HG03575 (cell line): ENCODE data around the gene PRKD3.
"Not testable (repeated sequence)": the region's sequence is repeated elsewhere in the genome, so short reads cannot be mapped to it uniquely, and the experiment has no call there.

ENCODE experiments used
- ATAC-seq: cut with Tn5 transposase; IDR thresholded peaks from one replicate; pipeline ENCODE4 v1.9.1; 2021; ENCODE audit not compliant: unreplicated experiment, insufficient number of reproducible peaks, low FRiP score; ENCODE audit errors: extremely low read depth

The PRKD3 gene

GRCh38 chr2:37321029-37321682 lies 3.5 kb downstream of the PRKD3 start:
- ATAC-seq: no peak

DNA sequence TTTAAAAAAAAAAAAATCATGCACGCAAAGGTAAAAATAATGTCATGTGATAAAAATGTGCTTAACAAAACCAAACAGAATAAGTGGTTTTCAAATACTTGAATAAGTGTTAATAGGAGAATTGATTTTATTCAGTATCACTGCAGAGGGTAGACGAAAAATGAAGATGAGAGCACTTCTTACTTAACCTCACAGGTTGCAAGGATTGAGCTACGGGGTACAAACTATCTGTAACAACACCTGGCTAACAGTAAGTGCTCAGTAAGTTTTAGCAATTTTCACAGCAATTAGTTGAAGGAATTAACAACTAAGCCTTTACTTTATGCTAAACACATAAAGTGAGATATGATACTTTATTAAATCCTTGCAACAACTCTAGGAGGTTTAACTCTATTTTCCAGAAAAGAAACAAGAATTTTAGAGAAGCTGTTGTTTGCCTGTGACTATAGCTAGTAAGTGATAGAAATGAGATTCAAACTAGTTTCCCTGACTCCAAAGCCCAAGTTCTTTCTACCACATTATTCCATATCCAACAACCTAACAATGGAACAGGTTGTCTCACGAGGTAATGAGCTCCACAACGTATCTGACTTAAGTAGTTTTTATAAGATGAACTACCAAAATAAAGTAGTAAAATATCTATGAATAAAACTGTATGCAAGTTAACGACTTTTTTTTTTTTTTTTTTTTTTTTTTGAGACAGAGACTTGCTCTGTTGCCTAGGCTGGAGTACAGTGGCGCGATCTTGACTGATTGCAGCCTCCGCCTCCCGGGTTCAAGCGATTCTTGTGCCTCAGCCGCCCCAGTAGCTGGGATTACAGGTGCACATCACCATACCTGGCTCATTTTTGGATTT lies 4.7 kb downstream of the PRKD3 start:
- no peak for ATAC-seq

DNA sequence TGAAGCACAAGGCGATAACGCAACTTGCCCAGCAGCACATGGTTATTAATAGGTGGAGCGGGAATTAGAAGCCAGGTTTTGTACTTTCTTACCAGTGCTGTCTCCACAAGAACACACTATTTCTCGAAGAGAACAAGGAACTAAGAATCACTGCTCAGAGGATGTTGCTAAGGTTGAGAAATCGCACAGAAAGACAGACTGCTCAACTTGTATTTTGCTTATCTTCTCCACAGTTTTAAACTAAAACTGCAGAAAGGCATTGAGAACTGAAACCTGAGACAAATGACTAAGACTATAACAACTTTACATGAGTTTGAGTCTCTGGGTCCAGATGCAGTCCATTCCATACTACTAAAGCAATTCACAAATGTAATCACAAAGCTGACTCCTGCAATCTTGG lies 6.2 kb downstream of the PRKD3 start:
- peak; percentile 57 for ATAC-seq

GRCh38 chr2:37317746-37318145 lies 6.9 kb downstream of the PRKD3 start:
- no peak for ATAC-seq

- no peak for ATAC-seq
These were observed 8.5 kb downstream of the PRKD3 start for GRCh38 chr2:37316181-37316580.

DNA sequence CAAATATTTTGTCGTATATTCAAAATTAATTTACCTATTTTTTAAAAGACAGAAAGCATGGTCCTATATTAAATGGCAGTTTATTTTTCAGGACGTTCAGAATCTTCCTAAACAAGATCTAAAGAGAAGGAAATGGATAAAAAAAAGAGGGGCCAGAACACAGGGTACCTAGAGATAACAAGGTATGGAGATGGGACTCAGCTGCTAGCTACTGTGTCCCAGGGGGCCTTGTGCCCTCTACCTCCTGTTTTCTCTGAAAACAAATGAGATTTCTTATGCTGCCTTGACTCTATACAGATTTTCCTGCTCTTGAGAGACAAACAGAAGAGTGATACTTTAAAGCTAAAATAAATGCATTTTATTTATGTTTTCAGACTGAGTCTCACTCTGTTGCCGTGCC lies 9.3 kb downstream of the PRKD3 start:
- ATAC-seq: no peak

GRCh38 chr2:37307500-37307899 lies 17.1 kb downstream of the PRKD3 start:
- ATAC-seq: no peak

DNA sequence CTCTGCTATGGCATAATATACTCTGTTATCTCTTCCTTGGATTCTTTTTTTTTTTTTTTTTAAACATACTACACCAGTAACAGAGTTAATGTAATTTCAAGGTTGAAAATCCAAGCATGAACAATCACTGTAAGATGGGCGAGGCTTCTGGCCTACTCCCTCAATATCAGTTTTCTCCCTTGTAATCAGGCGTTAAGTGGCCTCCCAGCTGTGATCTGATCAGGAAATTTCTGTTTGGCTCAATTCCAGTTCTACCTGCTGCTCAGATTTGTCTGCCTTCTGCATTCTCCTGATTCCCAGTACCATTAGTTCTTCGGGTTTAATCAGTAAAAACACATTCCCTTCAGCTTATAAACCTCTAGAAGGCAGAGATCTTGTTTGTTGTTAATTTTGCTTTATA lies 18.6 kb downstream of the PRKD3 start:
- ATAC-seq: no peak

- no peak for ATAC-seq
These were observed 21.9 kb downstream of the PRKD3 start for GRCh38 chr2:37302701-37303252.

DNA sequence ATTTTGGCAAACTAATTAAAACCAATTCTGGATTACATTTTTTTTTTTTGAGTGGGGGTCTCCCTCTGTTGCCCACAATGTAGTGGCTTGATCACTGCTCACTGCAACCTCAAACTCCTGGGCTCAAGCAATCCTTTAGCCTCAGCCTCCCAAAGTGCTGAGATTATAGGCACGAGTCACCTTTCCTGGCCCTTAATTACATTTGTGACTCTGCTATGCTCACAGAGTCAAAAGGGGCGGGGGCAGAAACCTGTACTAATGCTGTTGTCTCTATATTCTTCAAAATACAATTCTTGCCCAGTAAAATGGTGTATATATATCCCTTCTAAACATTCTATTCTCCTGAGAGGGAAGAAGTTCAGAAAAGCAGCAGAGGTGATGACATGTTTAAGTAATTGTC lies 23.2 kb downstream of the PRKD3 start:
- ATAC-seq: no peak

- ATAC-seq: no peak
These were observed 24.1 kb downstream of the PRKD3 start for GRCh38 chr2:37300578-37300977.

DNA sequence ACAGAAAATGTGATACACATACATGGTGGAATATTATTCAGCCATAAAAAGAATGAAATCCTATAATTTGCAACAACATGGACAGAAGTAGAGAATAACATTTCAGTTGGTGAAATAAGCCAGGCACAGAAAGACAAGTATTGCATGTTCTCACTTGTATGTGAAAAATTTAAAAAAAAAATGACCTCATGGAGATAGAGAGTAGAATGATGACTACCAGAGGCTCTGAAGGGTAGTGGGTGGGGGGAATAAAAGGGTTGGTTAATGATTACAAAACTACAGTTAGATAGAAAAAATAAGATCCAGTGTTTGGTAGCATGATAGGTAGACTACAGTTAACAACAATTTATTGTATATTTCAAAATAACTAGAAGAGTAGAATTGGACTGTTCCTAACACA lies 24.5 kb downstream of the PRKD3 start:
- ATAC-seq: no peak

DNA sequence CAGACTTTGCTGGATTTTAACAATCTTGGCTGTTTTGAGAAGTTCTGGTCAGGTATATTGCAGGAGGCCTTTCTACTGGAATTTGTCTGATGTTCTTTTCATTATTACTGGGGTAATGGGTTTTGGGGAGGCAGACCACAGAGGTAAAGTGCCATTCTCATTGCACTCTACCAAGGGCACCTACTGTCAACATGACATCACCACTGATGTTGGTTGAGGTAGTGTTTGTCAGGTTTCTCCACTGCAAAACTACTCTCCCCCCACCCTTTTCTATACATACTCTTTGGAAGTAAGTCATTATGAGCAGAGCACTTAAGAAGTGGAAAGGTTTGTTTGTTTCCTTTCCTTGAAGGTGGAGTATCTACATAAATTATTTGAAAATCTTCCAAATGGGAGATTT lies 27.0 kb downstream of the PRKD3 start:
- ATAC-seq: no peak

DNA sequence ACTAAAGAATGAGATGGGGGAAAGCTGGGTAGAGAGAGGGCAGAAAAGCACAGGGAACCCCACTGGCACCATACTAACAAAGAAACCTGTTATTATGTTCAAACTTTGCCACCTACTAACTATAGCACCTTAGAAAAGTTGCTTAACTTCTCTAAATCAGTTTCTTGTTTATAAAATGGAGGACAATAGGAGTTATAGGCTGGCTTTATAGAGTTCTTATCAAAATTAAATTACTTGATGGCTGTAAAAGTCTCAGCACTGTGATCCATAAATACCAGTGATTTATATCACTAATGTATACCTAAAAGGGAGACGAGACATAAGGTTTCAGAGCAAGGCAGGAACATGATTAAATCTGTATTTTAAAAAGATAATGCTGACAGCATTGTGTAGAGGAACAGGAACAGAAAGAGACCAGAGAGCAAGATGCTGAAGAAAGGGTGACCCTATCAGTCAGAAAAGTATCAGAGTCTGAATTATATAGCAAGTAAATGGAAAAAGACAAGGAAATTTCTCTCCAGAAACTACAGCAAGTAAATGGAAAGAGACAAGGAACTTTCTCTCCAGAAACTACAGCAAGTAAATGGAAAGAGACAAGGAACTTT lies 29.1 kb downstream of the PRKD3 start:
- no peak for ATAC-seq

GRCh38 chr2:37294858-37295257 lies 29.8 kb downstream of the PRKD3 start:
- ATAC-seq: not testable (repeated sequence)

DNA sequence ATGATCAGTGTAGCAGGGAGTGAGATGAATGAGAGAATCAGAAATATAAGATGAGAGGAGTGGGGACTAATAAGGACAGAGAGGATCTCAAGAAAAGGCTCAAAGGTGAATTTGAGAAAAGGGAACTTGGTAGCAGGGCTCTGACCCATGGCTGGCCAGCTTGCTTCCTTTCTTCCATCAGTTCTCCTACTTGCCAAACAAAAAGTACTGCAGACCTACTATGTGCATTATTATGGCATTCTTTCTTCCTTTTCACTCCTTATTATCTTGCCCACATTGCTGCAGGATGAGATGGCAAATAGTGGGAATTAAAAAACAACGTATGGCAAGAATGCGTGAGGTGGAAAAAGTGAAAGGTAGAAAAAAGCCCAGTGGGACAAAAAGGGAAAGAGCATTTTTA lies 33.0 kb downstream of the PRKD3 start:
- no peak for ATAC-seq

DNA sequence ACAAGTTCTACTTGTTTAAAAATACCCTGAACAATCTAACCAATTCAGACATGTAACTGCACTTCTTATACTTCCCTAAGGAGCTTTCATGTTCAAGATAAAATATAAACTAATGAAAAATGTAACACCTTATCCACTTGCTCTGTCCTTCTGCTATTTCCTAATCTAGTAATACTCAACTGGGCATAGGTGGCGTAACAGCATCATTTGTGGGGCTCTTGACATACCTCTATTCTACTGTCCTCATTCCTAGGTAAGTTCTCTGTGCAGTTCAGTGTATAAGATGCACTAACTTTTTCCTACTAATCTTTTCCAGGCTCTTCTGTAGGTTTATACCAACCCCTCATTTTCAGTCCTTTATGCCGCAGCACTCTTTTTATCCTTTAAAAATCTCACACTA lies 36.7 kb downstream of the PRKD3 start:
- no peak for ATAC-seq

DNA sequence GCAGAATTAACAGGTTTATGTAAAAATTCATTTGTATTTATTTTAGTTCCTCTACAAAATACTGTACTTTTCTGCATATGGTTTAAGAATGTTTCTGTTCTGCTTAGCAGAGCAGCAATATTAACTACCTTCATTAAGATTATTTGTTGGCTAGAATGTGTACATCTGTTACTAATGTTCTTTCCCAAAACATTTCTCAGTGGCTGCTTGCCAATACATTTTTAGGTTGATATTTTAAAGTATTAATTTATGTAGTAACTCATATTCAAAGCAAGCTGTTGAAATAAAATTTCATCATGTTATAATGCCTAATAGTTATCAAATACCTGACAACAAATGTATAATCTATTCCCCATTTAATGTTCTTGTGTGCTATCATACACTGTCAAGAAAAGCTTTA lies 40.3 kb downstream of the PRKD3 start:
- no peak for ATAC-seq

- no peak for ATAC-seq
These were observed 41.4 kb downstream of the PRKD3 start for GRCh38 chr2:37283207-37283606.

DNA sequence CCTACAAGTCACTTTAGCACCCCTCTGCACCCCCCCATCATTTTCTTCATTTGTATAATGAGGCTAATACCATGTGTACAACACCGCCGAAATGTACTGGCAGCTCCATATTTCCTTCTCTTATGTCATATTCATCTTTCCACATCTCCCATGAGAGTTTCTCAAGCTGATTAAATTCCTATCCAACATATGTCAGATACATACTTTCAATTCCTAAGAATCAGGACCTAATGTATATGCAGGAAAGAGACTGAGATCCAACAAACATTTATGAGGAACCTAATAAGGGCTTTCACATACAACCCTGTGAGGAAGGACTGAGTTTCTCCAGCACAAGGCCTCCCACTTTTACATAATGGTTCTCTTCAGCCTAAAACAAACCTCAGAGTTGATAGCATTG lies 41.9 kb downstream of the PRKD3 start:
- no peak for ATAC-seq
